LNCAP (cell line): ENCODE data around the gene CRIP3.

ENCODE experiments used
- TF ChIP-seq, protein P1 (sequence below): fragments of 450-650 bp; IDR thresholded peaks from 2 replicates; pipeline ENCODE4 v1.5.1; 2017; ENCODE audit warnings: mild to moderate bottlenecking

Gene CRIP3

DNA sequence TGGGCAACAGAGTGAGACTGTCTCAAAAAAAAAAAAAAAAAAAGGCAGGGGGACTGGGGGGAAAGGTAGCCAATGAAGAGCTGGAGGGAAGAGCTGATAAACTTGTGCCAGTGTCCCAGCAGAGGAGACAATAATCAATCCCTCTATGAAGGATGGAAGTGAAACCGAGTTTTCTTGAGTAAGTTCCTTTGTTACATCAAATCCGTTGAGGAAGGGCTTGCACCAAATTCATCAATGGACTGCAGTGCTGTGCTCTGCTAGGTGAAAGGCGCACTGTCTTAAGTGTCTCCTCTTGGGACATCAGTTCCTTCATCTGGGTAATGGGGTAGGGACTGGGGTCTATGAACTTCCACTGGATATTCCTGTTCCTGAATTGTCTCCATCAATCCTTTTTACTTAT is 3.0 kb upstream of the CRIP3 start:
- TF ChIP-seq, protein P1, sequence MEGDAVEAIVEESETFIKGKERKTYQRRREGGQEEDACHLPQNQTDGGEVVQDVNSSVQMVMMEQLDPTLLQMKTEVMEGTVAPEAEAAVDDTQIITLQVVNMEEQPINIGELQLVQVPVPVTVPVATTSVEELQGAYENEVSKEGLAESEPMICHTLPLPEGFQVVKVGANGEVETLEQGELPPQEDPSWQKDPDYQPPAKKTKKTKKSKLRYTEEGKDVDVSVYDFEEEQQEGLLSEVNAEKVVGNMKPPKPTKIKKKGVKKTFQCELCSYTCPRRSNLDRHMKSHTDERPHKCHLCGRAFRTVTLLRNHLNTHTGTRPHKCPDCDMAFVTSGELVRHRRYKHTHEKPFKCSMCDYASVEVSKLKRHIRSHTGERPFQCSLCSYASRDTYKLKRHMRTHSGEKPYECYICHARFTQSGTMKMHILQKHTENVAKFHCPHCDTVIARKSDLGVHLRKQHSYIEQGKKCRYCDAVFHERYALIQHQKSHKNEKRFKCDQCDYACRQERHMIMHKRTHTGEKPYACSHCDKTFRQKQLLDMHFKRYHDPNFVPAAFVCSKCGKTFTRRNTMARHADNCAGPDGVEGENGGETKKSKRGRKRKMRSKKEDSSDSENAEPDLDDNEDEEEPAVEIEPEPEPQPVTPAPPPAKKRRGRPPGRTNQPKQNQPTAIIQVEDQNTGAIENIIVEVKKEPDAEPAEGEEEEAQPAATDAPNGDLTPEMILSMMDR, result no peak

DNA sequence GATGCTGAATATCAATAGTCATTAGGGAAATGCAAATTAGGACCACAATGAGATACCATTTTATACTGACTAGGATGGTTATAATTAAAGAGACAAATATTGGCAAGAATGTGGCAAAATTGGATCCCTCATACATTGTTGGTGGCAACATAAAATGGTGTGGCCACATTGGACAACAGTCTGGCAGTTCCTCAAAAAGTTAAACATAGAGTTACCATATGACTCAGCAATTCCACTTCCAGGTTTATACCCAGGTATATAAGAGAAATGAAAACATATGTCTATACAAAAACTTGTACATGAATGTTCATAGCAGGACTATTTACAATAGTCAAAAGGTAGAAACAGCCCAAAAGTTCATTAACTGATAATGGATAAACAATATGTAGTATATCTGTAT is 2.0 kb upstream of the CRIP3 start:
- TF ChIP-seq, protein P1, result no peak

DNA sequence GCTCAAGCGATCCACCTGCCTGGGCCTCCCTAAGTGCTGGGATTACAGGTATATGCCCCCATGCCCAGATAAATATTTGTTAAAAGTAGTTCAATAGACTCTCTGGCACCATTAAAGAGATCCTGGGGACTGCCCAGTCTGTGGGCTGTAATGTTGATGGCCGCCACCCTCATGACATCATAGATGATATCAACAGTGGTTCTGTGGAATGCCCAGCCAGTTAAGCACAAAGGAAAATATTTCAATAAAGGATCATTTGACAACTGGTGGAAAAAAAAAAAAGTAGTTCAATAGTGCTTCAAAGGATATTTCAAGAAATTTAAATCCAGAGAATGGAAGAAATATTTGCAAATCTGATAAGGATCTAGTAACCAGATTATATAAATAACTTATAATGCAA is 1.5 kb upstream of the CRIP3 start:
- TF ChIP-seq, protein P1, result no peak

DNA sequence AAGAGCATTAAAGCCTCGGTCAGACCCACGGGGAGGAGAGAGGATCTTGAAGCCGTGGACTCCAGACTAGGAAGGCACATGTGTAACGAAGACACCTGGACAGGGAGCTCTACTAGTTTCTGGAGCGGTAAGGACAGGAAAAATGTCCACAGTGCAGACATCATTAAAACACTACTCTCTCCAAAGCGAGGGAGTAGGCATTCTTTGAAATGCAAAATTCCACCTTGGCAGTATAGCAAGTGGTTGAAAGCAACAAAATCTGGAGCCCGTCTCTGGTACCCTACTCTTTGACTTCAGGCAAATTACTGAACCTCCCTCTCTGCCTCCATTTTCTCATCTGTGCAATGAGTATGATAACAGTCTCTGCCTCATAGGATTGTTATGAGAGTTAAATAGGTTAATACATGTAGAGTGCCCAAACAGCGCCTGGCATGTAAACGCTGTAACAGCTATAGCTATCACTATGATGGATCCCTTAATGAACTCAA is 408 bp upstream of the CRIP3 start:
- TF ChIP-seq, protein P1, result no peak

DNA sequence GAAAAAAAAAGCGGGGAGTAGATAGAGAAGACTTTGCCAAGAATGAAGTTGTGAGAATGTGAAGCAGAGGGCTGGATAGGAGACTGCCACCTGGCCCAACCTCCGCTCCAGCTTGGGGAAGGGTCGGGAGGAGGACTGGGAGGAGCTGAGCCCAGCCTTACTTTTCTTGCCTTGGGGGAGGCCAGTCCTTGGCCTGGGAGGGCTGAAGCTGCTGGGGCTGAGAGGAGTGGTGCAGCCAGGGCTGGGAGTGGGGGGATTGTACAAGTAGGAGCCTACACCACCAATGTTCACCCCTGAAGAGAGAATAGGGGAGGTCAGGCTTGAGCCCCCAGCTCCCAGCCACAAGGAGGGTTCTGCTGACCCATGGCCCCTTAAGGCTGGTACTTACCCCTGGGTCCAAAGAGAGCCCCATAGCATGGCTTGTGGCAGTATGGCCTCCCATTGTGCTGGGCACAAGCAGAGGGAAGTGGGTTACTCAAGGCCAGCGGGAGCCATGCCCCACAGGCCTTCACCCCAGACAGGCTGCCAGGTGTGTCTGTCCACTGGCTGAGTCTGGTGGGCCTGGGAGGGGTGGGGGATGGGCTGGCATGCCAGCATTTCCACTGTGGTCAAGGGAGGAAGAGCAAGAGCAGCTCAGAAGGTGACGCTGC is 1.1 kb downstream of the CRIP3 start:
- TF ChIP-seq, protein P1, result no peak

DNA sequence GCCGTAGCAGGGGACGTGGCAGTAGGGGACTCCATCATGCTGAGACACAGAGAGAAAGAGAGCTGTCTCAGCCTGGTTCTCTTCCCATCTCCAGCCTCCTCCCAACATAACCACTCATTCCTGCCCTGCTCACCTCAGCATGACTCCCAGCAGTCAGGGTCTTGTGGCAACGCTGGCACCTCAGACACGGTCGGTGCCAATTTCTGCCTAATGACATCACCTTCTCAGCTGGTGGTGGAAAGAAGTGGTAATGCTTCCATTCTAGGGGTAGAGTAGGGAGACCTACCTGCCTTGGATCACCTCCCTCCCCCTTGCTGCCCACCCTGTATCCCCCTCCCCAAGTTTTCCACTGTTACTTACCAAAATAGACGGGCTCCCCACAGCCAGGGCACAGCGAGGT is 2.5 kb downstream of the CRIP3 start:
- TF ChIP-seq, protein P1, result no peak

DNA sequence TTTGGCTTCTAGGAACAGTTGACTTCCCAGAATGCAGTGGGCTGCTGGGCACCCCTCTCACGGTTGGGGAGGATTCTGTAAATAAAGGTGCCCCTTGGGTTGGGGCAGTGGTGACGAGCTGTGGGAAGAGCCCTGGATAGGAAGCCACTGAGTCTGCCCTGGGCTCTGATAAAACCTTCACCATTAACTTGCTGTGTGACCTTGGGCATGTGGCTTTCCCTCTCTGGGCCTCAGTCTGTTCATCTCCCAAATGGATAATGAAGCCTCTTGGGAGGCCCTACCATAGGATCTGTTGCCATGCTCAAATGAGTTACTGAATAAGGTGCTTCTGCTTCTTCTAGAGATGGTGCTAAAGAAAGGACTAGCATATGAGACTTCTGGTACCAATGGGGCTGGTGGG is 3.7 kb downstream of the CRIP3 start:
- TF ChIP-seq, protein P1, result no peak

DNA sequence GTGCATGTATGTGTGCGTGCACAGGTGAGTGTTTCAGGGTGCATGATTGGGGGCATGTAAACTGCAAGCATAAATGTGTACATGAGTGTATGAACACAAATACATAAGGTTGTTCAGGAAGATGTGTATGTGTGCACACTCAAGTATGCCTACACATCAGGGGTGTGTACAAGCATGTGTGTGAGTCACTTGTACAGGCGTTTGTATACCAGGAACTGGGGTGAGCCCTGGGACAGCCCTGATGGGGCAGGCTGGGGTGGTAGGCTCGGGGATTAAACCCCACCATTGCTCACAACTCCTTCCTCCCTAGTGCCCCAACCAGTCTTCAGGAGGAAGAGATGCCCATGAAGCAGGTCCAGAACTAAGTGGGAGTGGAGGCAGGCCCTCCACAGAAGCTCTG is 4.3 kb downstream of the CRIP3 start:
- TF ChIP-seq, protein P1, result no peak
